GM19467 (cell line): ENCODE measurements around the gene CDH23.

ENCODE experiments used
- ATAC-seq: cut with Tn5 transposase; IDR thresholded peaks from one replicate; pipeline ENCODE4 v1.9.1; 2021; ENCODE audit warnings: mild to moderate bottlenecking, moderate library complexity; ENCODE audit not compliant: unreplicated experiment

Gene CDH23

GRCh38 chr10:71481746-71482410 lies 85.2 kb downstream of the CDH23 start:
- no peak for ATAC-seq

DNA sequence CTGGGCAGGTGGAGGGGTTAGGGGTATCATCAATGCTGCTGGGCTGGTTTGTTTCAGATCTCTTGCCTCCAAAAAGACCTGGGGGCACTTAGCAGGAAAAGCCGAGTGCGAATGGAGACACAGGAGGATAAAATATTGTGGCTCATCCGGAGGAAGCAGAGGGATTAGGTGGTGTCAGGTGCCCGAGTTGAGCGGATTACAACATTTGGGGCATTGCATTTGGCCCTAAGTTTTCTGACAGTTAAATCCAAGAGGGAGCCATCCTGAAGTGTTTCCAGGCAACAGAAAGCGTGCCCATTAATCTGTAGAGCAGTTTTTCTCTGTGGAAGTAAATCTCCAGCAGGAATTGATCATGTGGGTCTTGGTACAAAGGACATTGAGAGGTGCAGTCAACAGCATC lies 85.9 kb downstream of the CDH23 start:
- no peak for ATAC-seq

- no peak for ATAC-seq
Observed at GRCh38 chr10:71483135-71483534, 86.4 kb downstream of the CDH23 start.

DNA sequence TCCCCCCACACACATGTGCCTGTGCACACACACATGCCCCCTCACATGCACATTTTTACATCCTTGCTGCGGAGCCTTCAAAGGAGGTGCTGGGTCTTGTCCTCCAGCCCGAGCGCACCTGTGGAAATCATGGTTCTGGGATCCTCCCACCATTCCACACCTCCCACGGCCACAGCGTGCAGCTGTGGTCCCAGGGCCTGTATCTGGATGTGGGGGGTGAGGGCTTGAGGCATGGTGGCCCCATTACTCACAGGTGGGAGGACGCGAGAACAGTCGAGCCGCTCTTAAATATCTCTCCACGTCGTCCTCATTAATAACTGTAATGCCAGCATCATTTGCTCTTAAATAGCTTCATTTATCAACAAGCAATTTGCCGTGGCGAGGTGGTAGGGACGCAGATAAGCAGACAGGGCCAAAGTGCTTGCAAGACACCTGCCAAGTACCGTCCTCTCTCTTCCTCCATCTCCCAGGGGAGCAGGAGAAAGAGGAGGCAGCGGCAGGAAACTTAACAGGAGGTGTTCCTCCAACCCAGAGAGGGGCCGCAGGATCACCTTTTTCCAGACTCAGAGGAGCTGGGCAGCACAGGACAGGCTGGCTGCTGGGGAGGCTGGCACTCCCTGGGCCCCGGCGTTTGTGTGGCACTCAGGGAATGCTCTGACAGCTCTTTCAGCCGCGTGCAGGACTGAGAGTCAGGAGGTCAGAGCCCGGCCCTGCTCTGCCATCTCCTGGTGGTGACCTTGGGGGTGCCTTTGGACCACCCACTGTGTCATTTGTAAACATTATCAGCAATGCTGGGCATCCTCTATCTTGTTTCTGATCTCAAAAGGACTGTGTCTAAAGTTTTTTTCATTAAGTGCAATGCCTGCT lies 87.4 kb downstream of the CDH23 start:
- no peak for ATAC-seq

DNA sequence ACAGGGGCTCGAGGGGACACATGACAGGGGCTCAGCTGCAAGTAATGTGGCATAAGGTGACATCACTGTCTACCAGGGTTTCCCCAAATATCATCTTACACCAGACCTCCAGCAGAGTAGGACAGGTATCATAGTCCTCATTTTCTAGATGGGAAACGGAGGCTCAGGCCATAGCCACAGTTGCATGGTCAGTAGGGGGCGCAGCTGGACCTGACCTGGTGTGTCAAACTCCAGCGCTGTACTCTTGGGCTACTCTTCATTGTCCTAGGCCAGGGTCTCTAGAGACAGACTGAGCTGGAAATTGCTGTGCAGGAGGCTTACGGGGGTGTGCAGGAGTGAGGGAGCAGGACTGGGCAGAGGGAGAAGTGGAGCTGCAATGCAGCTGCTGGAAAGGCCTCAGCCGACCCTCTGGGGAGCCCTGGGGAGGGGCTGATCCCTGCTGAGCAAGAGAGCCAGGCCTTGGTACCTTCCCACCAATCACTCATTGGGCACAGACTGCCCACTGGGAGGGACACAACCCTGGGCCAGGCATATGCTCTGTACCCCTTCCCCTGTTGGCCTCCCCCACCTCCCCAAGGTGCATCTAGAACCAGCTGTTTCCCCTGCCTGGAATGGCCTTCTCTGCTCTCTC lies 89.9 kb downstream of the CDH23 start:
- ATAC-seq = no peak

GRCh38 chr10:71487726-71488125 lies 91.0 kb downstream of the CDH23 start:
- no peak for ATAC-seq

DNA sequence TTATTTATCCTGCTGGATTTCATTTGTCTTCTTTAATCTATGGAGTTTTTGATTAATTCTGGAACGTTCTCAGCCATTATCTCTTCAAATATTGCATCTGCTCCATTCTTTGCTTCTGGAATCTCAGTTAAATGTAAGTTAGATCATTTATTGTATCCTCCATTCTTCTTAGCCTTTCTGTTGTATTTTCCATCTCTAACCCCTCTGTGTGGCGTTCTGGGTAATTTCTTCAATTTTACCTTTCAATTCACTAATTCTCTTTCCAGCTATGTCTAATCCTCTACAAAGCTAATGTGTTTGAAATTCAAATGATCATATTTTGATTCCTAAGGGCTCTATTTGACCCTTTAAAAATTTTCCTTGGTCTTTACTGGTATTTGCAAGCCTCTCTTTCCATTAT lies 92.4 kb downstream of the CDH23 start:
- ATAC-seq = no peak

DNA sequence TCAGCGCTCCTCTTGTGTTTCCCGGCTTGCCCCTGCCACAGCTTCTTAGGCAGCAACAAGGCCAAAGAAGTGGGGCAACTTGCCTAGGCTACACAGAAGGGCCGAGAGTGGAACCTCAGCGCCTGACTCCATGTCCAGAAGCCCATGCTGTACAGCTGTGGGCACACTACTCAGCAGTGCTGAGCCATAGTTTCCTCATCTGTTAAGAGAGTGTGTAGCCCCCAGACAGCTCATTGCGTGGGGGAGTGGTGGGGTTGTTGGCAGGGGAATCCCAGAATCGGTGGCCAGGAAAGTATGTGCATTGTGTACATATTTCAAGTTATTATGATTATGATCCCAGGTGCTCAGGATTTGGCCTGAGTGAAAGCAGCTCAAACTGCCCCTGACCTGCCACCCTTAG lies 96.2 kb downstream of the CDH23 start:
- no peak for ATAC-seq

DNA sequence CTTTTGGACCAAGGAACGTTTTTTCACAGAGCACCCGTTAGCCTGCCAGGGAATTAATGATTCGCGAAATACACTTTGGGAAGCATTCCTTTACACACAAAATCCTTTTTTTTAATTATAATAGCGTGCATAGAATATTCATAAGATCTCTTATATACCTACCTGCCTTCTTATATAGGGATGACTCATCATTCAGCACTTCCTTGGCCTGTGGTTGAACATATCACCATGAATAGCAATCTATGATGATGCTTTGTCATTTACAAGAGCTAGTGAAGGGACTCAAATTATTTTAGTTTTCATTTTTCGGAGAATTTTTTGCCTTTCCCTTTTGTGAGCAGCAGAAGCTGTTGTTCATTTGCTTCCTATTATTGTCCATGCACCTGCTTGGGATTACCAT lies 97.0 kb downstream of the CDH23 start:
- ATAC-seq = no peak

DNA sequence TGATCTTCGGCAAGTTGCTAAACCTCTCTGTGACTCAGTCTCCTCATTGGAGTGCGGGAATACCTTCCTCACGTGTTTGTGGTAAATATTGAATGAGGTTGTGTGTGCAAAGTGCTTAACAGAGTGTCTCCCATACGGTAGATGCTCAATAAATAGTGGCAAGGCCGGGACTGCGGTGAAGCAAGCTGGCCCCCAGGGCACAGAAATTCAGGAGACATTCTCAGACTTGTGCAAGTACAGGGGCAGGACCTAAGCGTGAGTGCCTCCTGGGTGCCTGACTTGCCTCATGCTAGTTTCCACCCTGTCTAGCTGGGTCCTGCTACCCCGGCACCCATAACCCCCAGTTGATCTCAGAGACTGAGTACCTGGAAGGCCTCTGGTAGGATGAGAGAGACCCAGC lies 97.8 kb downstream of the CDH23 start:
- no peak for ATAC-seq

GRCh38 chr10:71494980-71495381 lies 98.3 kb downstream of the CDH23 start:
- ATAC-seq = no peak

DNA sequence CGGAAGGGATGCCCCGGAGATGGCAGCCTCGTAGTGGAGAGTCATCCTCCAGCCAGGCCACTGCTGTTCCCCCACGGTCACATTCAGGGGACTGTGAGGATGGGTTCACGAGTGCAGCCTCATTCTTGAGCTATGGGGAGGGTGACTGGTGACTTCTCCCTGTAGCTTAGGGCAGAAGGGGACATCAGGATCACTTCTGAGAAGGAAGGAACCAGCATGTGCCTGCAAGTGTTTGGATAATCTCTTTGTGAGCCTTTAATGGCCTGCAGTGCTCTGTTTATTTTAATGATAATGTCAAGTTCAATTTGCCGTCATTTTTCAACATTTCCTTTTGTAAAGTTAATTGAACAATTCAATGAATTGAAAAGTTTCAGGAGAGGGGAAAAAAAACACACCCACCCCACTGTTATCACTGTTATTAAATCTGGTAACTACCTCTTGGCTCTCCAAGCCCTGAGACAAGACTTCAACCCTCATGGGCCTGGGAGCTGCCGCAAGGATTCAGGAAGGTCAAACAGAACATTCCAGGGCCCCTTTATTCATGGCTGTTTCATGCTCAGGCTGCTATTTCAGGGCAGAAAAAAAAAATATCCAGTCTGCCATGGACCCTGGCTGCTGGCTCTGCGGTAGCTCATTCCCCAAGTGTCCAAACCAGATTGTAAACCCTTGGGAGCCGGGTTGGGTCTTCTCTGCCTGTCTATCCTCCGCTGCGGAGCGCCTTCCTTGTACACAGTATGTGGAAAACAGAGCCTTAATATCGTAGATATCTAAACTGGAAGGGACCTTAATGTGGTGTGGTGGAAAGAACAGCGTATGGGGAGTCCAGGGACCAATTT lies 100.4 kb downstream of the CDH23 start:
- no peak for ATAC-seq

GRCh38 chr10:71497763-71498326 lies 101.1 kb downstream of the CDH23 start:
- no peak for ATAC-seq

- ATAC-seq = no peak
Observed at GRCh38 chr10:71501402-71501801, 104.7 kb downstream of the CDH23 start.

GRCh38 chr10:71502190-71502589 lies 105.5 kb downstream of the CDH23 start:
- ATAC-seq = no peak

DNA sequence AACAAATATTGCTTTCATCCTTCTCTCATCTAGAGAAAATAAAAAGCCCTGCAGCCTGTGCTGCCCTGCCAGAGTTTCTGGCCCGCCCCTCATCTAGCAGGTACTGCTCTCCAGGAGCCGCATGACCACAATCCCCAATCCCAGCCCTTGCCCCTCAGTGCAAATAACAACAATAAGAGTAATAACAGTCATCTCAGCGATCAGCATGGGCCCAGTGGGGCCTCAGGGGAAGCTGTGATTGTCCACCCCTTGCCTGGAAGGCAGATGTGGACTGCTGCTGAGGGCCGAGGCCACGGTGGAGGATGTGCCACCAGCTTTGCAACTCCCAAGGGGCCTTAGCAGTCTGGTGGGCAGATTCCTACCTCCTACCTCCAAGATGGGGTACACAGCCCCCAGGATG lies 106.1 kb downstream of the CDH23 start:
- ATAC-seq = no peak

GRCh38 chr10:71504168-71504567 lies 107.4 kb downstream of the CDH23 start:
- no peak for ATAC-seq

GRCh38 chr10:71504570-71504969 lies 107.8 kb downstream of the CDH23 start:
- ATAC-seq = no peak

- no peak for ATAC-seq
Observed at GRCh38 chr10:71505862-71506261, 109.1 kb downstream of the CDH23 start.

DNA sequence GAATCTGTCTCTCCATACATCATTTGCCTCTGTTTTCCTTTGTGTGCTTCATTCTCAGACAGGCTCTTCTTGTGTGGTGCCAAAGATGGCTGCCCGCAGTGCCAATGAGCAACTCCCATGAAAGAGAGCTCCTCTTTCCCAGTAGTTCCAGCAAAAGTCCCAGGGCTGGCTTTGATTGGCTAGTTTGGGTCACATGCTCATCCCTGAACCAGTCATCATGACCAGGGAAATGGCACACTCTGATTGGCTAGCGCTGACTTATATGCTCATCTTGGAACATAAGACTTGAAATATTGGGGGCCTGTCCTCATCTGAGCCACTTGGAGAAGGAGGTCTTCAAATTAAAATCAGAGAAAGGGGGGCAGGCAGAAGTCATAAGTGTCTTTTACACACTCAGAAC lies 112.7 kb downstream of the CDH23 start:
- no peak for ATAC-seq

GRCh38 chr10:71511206-71511605 lies 114.5 kb downstream of the CDH23 start:
- ATAC-seq = no peak
